HL-60 (cell line): Measurements from ENCODE around the gene HSD11B2.

Experiments used
- DNase-seq, 2 experiments: peaks; one replicate each; pipeline ENCODE4 v3.0.0-alpha.2; 2010 to 2020; ENCODE audit warnings: low read depth in 1 of 2, low spot score in 1 of 2
- H3K27ac ChIP-seq: fragments of 250-450 bp; sonication (Bioruptor Pico); replicated peaks from 2 replicates; pipeline ENCODE4 v1.5.1; 2020; ENCODE audit warnings: mild to moderate bottlenecking, moderate library complexity
- H3K27me3 ChIP-seq: fragments of 250-450 bp; sonication (Bioruptor Pico); 2 replicates; pipeline ENCODE4 v1.5.1; 2021; ENCODE audit warnings: mild to moderate bottlenecking, moderate library complexity; ENCODE audit not compliant: insufficient read depth, poor library complexity, severe bottlenecking
- H3K4me3 ChIP-seq: replicated peaks from 2 replicates; pipeline ENCODE4 v1.5.1; 2011; ENCODE audit warnings: mild to moderate bottlenecking, control low read depth, low read length; ENCODE audit not compliant: insufficient read depth
- CTCF ChIP-seq: IDR thresholded peaks from one replicate; pipeline ENCODE4 v1.5.1; 2011; ENCODE audit warnings: low read length, control low read depth, inconsistent platforms; ENCODE audit not compliant: insufficient read depth
- GABPA ChIP-seq: IDR thresholded peaks from 2 replicates; pipeline ENCODE4 v1.6.1; 2012; ENCODE audit warnings: low read depth
- POLR2AphosphoS5 ChIP-seq: IDR thresholded peaks from 2 replicates; pipeline ENCODE4 v1.6.1; 2012; ENCODE audit warnings: low read depth
- REST ChIP-seq: IDR thresholded peaks from 2 replicates; pipeline ENCODE4 v1.6.1; 2012; ENCODE audit warnings: low read depth; ENCODE audit not compliant: insufficient replicate concordance
- SPI1 ChIP-seq: IDR thresholded peaks from 2 replicates; pipeline ENCODE4 v1.6.1; 2012; ENCODE audit warnings: low read depth, mild to moderate bottlenecking, borderline replicate concordance

HSD11B2 gene

GRCh38 chr16:67400901-67401300 lies 30.0 kb upstream of the HSD11B2 start:
- Histone ChIP-seq H3K27me3 (no peaks in the 10 kb centered on the region), H3K27ac (no peak overlapping the region), H3K4me3 (no peak overlapping the region)
- no peak for DNase-seq
- TF ChIP-seq GABPA: no peak
- TF ChIP-seq CTCF: no peak
- no peak for TF ChIP-seq REST
- TF ChIP-seq POLR2AphosphoS5: no peak
- TF ChIP-seq SPI1: no peak

- Histone ChIP-seq H3K27ac (no peak overlapping the region), H3K4me3 (no peak overlapping the region), H3K27me3 (no peaks in the 10 kb centered on the region)
- no peak for TF ChIP-seq SPI1
- no peak for TF ChIP-seq GABPA
- TF ChIP-seq REST: no peak
- no peak for TF ChIP-seq CTCF
- no peak for TF ChIP-seq POLR2AphosphoS5
- DNase-seq: no peak
These were observed 26.9 kb upstream of the HSD11B2 start for GRCh38 chr16:67403976-67404555.

- TF ChIP-seq CTCF: no peak
- no peak for TF ChIP-seq POLR2AphosphoS5
- no peak for TF ChIP-seq GABPA
- no peak for TF ChIP-seq REST
- no peak for TF ChIP-seq SPI1
- no peaks in the 10 kb centered on the region for H3K27me3 ChIP-seq
- no peak for DNase-seq
- no peak overlapping the region for H3K4me3 ChIP-seq
- H3K27ac ChIP-seq: no peak overlapping the region
These were observed 26.1 kb upstream of the HSD11B2 start for GRCh38 chr16:67404740-67405226.
